ENCODE measurements around the gene EFHC2. TPM values are rescaled to one million over a fixed set of nuclear protein-coding genes. Genes with fewer than 3 reads are reported as not detected.

The EFHC2 gene
- total RNA-seq, 1 donor from 2014 or later = not detected

DNA sequence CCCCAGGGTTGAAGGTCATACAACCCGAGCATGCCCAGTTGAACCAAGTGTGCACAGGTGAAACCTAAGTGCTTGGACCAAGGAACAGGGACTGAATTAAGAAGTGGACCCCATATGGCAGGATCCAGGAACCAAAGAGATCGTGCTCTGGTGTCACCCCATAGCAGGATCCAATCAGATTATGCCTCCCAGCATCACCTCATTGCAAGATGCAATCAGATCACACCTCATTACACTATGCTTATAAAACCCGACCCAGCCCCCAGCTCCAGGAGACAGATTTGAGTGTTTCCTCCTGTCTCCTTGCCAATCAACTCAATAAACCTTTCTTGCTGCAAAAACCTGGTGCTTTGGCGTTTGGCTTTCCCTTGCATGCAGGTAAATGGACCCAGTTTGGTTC is 37.6 kb downstream of the EFHC2 start:
- H3K36me3 Mint-ChIP-seq (ENCODE audit: low read depth) = no peaks in the 10 kb centered on the region
- TF ChIP-seq, protein P1, sequence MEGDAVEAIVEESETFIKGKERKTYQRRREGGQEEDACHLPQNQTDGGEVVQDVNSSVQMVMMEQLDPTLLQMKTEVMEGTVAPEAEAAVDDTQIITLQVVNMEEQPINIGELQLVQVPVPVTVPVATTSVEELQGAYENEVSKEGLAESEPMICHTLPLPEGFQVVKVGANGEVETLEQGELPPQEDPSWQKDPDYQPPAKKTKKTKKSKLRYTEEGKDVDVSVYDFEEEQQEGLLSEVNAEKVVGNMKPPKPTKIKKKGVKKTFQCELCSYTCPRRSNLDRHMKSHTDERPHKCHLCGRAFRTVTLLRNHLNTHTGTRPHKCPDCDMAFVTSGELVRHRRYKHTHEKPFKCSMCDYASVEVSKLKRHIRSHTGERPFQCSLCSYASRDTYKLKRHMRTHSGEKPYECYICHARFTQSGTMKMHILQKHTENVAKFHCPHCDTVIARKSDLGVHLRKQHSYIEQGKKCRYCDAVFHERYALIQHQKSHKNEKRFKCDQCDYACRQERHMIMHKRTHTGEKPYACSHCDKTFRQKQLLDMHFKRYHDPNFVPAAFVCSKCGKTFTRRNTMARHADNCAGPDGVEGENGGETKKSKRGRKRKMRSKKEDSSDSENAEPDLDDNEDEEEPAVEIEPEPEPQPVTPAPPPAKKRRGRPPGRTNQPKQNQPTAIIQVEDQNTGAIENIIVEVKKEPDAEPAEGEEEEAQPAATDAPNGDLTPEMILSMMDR (IDR thresholded peaks at IDR 0.05) = no peak

DNA sequence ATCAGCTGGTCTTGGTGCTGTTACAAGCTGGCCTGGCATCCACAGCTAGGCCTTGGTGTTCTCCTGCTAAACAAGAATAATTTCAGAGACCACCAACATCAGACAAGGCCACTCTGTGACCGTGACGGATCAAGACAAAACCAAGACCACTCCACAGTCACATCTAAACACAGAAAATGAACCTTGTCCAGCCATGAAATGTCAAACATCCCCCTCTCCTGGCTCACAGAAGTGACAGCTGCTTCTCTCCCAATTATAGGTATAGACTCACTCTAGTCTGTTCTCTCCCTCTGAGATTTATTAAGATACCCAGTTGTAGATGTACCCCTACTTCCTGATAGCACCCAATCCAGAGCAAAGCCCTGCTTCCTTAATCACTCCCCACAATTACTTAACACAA is 40.4 kb downstream of the EFHC2 start:
- DNase-seq (no peak), ATAC-seq (ENCODE audit: low read depth) (no peak)
- intact Hi-C loops (cut with micrococcal nuclease) = no loop called here

More for the DNA sequence above, 37.6 kb downstream of the EFHC2 start:
- intact Hi-C loops (cut with micrococcal nuclease) = no loop called here
- ChIA-PET POLR2A (no interaction called here), CTCF (no interaction called here)
- no peak for DNase-seq
- no peaks in the 10 kb centered on the region for H3K27me3 Mint-ChIP-seq
- no peak overlapping the region for H3K4me3 Mint-ChIP-seq
- no peaks in the 10 kb centered on the region for H3K9me3 Mint-ChIP-seq
- no peak for ATAC-seq (ENCODE audit: low read depth)
- no peaks in the 10 kb centered on the region for H3K4me1 Mint-ChIP-seq
- no peak overlapping the region for H3K27ac Mint-ChIP-seq

DNA sequence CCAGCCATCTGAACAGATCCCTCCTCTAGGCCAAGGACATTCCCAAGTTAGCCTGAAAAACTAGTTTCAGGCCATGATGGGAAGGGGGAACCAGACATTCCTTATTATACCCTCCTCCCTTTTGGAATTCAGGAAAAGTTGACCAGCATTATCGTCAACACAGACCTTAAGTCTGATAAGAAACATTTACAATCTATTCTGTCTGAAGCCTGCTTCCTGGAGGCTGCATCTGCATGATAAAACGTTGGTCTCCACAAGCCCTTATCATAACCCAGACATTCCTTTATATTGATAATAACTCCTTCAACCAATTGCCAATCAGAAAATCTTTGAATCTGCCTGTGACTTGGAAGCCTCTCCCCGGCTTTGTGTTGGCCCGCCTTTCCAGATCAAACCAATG is 44.3 kb downstream of the EFHC2 start:
- ATAC-seq (ENCODE audit: low read depth) = no peak
- no peak for DNase-seq
- intact Hi-C loops (cut with micrococcal nuclease) = no loop called here
- TF ChIP-seq, protein P1 (IDR thresholded peaks at IDR 0.05) = no peak
- Mint-ChIP-seq H3K27me3 (peaks cover 4% of the 10 kb centered on the region), H3K27ac (no peak overlapping the region), H3K4me3 (no peak overlapping the region), H3K9me3 (no peaks in the 10 kb centered on the region), H3K4me1 (no peaks in the 10 kb centered on the region), H3K36me3 (ENCODE audit: low read depth) (no peaks in the 10 kb centered on the region)
- ChIA-PET POLR2A (no interaction called here), CTCF (no interaction called here)

More for the DNA sequence above, 40.4 kb downstream of the EFHC2 start:
- no peak overlapping the region for H3K4me3 Mint-ChIP-seq
- H3K27ac Mint-ChIP-seq = no peak overlapping the region
- POLR2A ChIA-PET = no interaction called here
- no peaks in the 10 kb centered on the region for H3K36me3 Mint-ChIP-seq (ENCODE audit: low read depth)
- no peaks in the 10 kb centered on the region for H3K4me1 Mint-ChIP-seq
- H3K9me3 Mint-ChIP-seq = no peaks in the 10 kb centered on the region
- CTCF ChIA-PET = no interaction called here
- TF ChIP-seq, protein P1 (IDR thresholded peaks at IDR 0.05) = no peak
- H3K27me3 Mint-ChIP-seq = no peaks in the 10 kb centered on the region

DNA sequence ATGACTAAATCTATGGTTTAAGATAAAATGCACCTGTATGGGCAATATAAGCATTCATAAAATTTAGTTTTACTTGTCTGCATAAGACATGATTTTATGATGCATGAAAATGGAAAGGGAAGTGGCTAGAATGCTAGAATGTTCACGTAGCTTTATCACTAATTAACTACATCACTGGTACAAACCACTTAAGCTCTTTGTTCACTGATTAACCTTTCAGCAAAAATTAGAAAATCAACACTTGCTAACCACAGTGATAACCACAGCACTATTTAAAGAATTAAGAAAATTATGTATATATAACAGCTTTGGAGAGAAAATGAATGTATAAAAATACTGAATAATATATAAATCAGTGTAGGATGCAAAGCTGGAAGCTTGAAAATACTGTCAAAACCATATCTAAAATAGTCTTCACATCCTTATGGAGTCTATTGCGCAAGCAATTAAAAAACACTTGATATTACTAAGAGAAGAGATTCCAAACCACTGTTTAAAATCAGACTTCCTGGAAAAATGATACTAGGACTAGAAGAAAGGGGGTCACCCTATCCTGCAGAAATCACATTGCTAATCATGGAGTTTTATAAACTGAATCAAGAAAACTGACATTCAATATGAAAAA is 51.9 kb downstream of the EFHC2 start:
- Mint-ChIP-seq H3K36me3 (ENCODE audit: low read depth) (no peaks in the 10 kb centered on the region), H3K4me3 (no peak overlapping the region), H3K27ac (no peak overlapping the region), H3K9me3 (no peaks in the 10 kb centered on the region), H3K27me3 (peaks cover 5% of the 10 kb centered on the region), H3K4me1 (no peaks in the 10 kb centered on the region)
- DNase-seq = no peak
- ChIA-PET POLR2A (no interaction called here), CTCF (no interaction called here)
- TF ChIP-seq, protein P1 (IDR thresholded peaks at IDR 0.05) = no peak
- intact Hi-C loops (cut with micrococcal nuclease) = no loop called here
- no peak for ATAC-seq (ENCODE audit: low read depth)

DNA sequence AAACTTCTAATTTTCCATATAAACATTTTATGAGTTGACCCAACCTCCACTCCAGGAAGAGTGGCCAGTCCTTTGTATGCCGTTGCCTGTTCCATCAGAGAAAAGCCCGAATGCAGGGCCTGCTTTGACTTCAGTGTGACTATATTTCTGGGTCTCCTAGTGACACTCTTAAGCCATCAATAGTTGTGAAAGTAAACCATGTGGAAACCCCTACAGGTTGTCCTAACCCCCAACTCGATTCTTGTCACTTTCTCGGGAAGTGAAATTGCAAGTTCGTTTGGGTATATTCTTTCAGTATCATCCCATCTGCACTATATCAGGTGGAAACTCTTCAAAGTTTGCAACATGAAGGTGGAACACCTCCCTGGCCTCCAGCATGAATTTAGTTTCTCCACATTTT is 52.8 kb downstream of the EFHC2 start:
- POLR2A ChIA-PET = no interaction called here
- CTCF ChIA-PET = no interaction called here
- ATAC-seq (ENCODE audit: low read depth) = no peak

More for the DNA sequence above, 52.8 kb downstream of the EFHC2 start:
- intact Hi-C loops (cut with micrococcal nuclease) = no loop called here
- Mint-ChIP-seq H3K27ac (no peak overlapping the region), H3K36me3 (ENCODE audit: low read depth) (no peaks in the 10 kb centered on the region), H3K4me3 (no peak overlapping the region), H3K9me3 (no peaks in the 10 kb centered on the region), H3K27me3 (peaks cover 5% of the 10 kb centered on the region), H3K4me1 (no peaks in the 10 kb centered on the region)
- DNase-seq = no peak
- TF ChIP-seq, protein P1 (IDR thresholded peaks at IDR 0.05) = no peak
